Glutamatergic neuron (in vitro differentiated cells): ENCODE data around the gene PIK3CD. TPM values are rescaled to one million over a fixed set of nuclear protein-coding genes. Genes with fewer than 3 reads are reported as not detected.

Experiments
- DNase-seq: peaks from one replicate; pipeline ENCODE4 v3.0.0; 2022
- H3K27ac Mint-ChIP-seq: one replicate; pipeline ENCODE4 v1.8.0; 2020; ENCODE audit warnings: mild to moderate bottlenecking, mixed read lengths, inconsistent platforms; ENCODE audit not compliant: unreplicated experiment
- H3K27me3 Mint-ChIP-seq: one replicate; pipeline ENCODE4 v1.8.0; 2020; ENCODE audit warnings: mild to moderate bottlenecking, moderate library complexity, mixed read lengths, inconsistent platforms; ENCODE audit not compliant: unreplicated experiment
- H3K36me3 Mint-ChIP-seq: one replicate; pipeline ENCODE4 v1.8.0; 2020; ENCODE audit warnings: mild to moderate bottlenecking, mixed read lengths, inconsistent platforms; ENCODE audit not compliant: unreplicated experiment
- H3K4me1 Mint-ChIP-seq: one replicate; pipeline ENCODE4 v1.8.0; 2020; ENCODE audit warnings: mild to moderate bottlenecking, low read depth, mixed read lengths, inconsistent platforms; ENCODE audit not compliant: unreplicated experiment
- H3K4me3 Mint-ChIP-seq: one replicate; pipeline ENCODE4 v1.8.0; 2020; ENCODE audit warnings: mild to moderate bottlenecking, mixed read lengths, inconsistent platforms; ENCODE audit not compliant: unreplicated experiment
- H3K9me3 Mint-ChIP-seq: one replicate; pipeline ENCODE4 v1.8.0; 2020; ENCODE audit warnings: mild to moderate bottlenecking, moderate library complexity, mixed read lengths, inconsistent platforms; ENCODE audit not compliant: unreplicated experiment
- CTCF ChIP-seq: fragments of 200-600 bp; sonication (generic); IDR thresholded peaks from one replicate; pipeline ENCODE4 v1.5.0; 2021; ENCODE audit not compliant: partially characterized antibody, unreplicated experiment
- total RNA-seq: library from RNA; stranded (reverse); fragmentation: NEBNext Ultra II Directional; extraction: Animal tissue kit (Norgen Biotek cat#: 25700); gene quantifications from one replicate; pipeline ENCODE4 v1.2.1, GENCODE V29; 2021; ENCODE audit not compliant: unreplicated experiment

The PIK3CD gene
- total RNA-seq, 1 donor from 2014 or later: 39.4 TPM

DNA sequence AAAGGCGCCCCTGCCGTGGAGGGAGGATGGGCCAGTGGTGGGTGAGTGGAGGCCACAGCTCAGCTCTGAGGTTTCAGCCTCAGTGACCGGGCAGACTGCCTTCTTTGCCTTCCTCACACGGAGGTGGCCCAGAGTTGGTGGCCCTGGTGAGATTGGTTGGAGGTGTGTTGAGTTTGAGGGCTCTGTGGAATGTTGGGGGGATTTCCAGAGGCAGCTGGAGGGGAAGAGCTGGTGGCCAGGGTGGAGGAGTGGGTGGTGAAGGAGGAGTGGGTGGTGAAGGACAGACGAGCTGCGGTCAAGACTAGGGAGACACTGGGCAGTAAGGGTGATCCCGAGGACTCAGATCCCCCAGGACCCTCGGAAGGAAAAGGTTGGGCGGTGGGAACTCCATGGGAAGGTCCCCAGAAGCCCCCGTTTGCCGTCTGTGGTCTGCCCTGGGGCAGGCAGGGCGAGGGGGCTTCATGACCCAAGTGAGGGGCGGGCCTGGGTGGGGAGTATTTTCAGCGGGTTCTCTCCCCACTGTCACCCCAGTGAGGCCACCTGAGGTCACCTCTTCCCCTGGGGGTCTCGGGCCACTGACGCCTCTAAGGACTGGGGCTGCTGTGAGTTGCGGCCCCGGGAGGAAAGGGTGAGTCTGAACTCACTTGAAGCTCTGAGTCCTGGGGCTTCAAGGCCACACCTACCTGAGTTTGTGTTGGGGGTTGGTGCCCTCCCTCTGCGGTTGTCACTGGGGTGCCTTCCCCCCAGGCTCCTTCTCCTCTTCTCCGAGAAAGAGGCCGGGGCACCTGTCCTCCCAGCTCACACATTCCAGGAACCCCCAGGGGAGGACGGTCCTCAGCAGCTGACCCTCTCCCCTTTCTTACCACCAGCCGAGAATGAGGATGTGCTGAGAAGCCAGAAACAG is 22.7 kb upstream of the PIK3CD start:
- no peak overlapping the region for H3K27ac Mint-ChIP-seq
- DNase-seq: no peak
- TF ChIP-seq CTCF: no peak
- H3K27me3 Mint-ChIP-seq: peaks cover 4% of the 10 kb centered on the region
- H3K4me1 Mint-ChIP-seq: no peaks in the 10 kb centered on the region
- no peak overlapping the region for H3K4me3 Mint-ChIP-seq
- no peaks in the 10 kb centered on the region for H3K9me3 Mint-ChIP-seq
- no peaks in the 10 kb centered on the region for H3K36me3 Mint-ChIP-seq

DNA sequence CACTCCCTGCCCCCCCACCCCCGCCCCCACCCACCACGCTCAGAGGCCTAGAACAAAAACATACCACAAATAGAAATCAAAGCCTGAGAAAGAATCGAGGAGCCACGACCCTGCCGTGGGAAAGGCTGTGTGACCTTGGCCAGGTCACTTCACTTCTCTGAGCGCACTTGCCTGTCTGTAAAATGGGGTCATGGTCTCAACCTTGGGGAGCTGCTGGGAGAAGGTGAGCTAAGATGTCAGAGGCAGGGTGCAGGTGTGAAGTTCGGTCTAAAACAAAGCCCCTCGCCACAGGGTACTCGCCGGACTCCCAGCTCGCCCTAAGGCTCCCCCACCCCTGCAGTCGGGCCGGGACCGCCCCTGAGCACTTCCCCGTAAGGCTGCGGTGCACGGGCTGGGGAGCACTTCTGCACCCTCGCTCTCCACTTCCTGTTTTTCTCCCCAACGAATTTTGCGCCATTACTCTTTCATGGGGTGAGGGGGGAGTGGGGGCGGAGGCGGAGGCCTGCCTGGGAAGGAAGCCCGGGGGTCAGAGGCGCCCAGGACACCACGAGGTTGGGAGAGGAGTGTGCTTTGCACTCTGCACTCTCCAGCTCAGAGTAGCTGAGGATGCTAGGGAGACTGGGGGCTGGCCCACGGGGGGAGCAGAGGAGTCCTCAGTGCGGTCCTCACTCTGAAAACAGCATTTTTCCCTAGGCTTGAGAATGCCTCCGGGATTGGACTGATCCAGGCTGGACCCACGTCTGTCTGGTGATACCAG is 21.9 kb upstream of the PIK3CD start:
- Mint-ChIP-seq H3K36me3 (no peaks in the 10 kb centered on the region), H3K4me3 (no peak overlapping the region), H3K9me3 (no peaks in the 10 kb centered on the region), H3K27me3 (peaks cover 4% of the 10 kb centered on the region), H3K27ac (no peak overlapping the region), H3K4me1 (no peaks in the 10 kb centered on the region)
- TF ChIP-seq CTCF: no peak
- DNase-seq: no peak

- H3K36me3 Mint-ChIP-seq: no peaks in the 10 kb centered on the region
- DNase-seq: no peak
- H3K4me3 Mint-ChIP-seq: no peak overlapping the region
- H3K9me3 Mint-ChIP-seq: no peaks in the 10 kb centered on the region
- no peak overlapping the region for H3K27ac Mint-ChIP-seq
- no peaks in the 10 kb centered on the region for H3K4me1 Mint-ChIP-seq
- TF ChIP-seq CTCF: no peak
- H3K27me3 Mint-ChIP-seq: peaks cover 4% of the 10 kb centered on the region
Measured at GRCh38 chr1:9630331-9631111, 21.0 kb upstream of the PIK3CD start.

GRCh38 chr1:9631613-9632012 is 19.9 kb upstream of the PIK3CD start:
- Mint-ChIP-seq H3K27me3 (peaks cover 4% of the 10 kb centered on the region), H3K4me1 (no peaks in the 10 kb centered on the region), H3K27ac (no peak overlapping the region), H3K36me3 (no peaks in the 10 kb centered on the region), H3K4me3 (no peak overlapping the region), H3K9me3 (no peaks in the 10 kb centered on the region)
- no peak for TF ChIP-seq CTCF
- no peak for DNase-seq
